Fibroblast of villous mesenchyme (primary cell): ENCODE results near the gene RIPK1. TPM values are rescaled to one million over a fixed set of nuclear protein-coding genes. Genes with fewer than 3 reads are reported as not detected.
"Not testable (repeated sequence)": the region's sequence is repeated elsewhere in the genome, so short reads cannot be mapped to it uniquely, and the experiment has no call there.

ENCODE experiments used
- DNase-seq: peaks from one replicate; pipeline ENCODE4 v3.0.0-alpha.2; 2010; ENCODE audit warnings: low read depth
- H3K4me3 ChIP-seq: 2 replicates; pipeline ENCODE4 v1.5.1; 2011; ENCODE audit warnings: low read depth, mild to moderate bottlenecking, low read length
- total RNA-seq: library from RNA; depleted of rRNA; stranded (reverse); fragments of >200 nt; gene quantifications from 2 replicates; pipeline ENCODE4 v1.2.3, GENCODE V29; 2012
- TF ChIP-seq, protein P1 (sequence below): IDR thresholded peaks from 2 replicates; pipeline ENCODE4 v1.5.1; 2012; ENCODE audit warnings: low read depth, mild to moderate bottlenecking, low read length; ENCODE audit not compliant: insufficient read depth

Gene RIPK1
- total RNA-seq, 1 donor: 28.5 TPM

DNA sequence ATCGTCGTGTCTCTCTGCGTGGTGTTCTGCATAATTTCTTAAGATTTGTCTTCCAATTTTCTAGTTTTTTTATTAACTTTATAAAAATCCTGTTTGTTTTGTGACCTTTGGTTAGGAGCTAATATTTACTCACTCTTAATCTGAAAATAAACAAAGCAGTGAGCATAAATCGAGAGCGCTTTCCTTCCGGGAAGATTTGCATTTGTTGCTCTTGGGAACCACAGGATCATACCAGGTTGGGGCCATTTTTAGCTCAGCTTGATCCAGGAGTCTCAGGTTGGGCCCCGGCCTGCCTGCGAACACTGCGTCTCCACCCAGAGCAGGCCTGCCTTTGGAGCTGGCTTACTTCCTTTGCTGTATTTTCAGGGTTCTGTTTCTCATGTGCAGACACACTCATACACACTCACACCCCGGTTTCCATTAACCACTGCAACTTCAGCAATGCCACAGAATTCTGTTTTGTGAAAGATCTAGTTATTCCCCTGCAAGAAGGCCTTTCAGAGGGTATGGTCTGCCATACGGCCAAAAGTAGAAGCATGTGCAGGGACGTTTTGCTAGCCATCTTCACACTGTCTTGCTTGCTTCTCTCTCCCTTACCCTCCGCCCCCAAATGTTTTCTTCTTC is 67.5 kb downstream of the RIPK1 start:
- H3K4me3 ChIP-seq: no peak overlapping the region
- TF ChIP-seq, protein P1, sequence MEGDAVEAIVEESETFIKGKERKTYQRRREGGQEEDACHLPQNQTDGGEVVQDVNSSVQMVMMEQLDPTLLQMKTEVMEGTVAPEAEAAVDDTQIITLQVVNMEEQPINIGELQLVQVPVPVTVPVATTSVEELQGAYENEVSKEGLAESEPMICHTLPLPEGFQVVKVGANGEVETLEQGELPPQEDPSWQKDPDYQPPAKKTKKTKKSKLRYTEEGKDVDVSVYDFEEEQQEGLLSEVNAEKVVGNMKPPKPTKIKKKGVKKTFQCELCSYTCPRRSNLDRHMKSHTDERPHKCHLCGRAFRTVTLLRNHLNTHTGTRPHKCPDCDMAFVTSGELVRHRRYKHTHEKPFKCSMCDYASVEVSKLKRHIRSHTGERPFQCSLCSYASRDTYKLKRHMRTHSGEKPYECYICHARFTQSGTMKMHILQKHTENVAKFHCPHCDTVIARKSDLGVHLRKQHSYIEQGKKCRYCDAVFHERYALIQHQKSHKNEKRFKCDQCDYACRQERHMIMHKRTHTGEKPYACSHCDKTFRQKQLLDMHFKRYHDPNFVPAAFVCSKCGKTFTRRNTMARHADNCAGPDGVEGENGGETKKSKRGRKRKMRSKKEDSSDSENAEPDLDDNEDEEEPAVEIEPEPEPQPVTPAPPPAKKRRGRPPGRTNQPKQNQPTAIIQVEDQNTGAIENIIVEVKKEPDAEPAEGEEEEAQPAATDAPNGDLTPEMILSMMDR: no peak
- DNase-seq: no peak

DNA sequence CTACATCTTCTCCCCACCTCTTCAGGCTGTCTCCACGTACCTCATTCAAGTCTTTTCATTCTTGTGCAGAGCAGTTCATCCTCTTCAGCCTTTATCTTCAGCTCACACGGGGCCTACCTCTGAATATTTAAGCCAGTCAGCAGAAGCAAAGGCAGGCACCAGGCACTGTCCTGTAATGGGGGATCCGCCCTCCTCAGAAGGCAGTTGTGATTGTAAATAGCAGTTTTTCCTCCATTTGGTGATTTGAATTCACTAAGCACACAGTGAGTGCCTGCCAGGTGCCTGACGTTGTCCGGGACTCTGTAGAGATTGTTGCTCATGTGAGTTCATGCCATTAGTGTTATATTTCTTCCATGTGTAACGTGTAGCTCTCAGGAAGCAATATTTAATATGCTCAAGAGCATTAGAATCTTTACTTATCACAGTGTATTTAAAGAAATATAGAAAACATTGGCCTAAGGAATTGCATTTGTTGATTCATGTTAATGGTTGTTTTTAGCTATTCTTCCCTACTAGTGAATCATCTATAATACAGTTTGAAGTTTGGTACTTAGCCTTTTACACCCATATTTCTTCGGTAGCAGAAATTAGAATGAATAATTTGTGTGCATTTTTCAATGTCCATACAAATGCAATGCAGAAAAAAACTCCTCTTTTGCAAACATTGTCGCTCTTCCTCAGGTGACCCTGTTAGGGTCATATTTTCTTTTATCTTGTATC is 68.2 kb downstream of the RIPK1 start:
- no peak for DNase-seq
- H3K4me3 ChIP-seq: no peak overlapping the region
- TF ChIP-seq, protein P1: no peak

DNA sequence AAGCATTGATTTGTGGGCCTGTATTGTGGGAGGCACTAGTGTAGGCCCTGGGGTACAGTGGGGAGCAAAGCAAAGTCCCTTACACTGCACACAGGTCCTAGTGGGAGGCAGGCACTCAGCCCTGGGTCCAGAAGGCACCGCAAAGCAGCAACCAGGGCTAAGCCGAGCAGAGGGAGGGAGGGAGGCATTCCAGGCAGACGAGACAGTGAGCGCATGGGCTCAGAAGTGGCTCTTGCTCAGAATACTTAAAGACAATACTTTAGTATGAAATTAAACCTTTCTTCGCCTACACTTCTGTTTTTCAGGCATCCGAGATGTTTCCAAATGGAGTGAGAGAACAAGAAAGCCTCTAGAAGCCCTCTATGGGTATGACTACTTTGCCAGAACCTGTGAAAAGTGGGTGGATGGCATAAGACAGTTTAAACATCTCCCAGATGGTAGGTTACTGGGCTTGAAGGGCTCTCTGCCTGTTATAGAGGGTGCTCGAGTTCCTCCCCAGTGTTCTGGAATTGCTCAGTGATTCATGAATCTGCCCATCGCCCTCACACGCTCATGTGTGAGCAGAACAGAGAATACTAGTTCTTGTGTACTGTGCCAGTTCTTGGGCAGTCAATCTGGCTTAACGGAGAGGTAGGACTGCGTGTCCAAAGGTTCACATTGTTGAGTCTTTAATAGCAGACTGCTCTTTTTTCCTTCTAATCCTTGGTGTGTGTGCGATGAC is 68.9 kb downstream of the RIPK1 start:
- DNase-seq: no peak
- TF ChIP-seq, protein P1: no peak
- no peak overlapping the region for H3K4me3 ChIP-seq

DNA sequence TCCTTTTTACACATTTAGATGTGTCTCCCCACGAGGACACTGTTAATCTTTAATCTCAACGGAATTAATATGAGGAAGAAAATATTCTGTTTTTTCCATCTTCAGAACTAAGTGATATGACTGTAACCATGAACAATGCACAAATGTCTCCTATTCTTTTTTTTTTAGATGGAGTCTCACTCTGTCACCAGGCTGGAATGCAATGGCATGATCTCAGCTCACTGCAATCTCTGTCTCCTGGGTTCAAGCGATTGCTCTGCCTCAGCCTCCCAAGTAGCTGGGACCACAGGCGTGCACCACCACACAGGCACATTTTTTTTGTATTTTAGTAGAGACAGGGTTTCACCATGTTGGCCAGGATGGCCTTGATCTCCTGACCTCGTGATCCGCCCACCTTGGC is 69.6 kb downstream of the RIPK1 start:
- not testable (repeated sequence) for H3K4me3 ChIP-seq, DNase-seq

DNA sequence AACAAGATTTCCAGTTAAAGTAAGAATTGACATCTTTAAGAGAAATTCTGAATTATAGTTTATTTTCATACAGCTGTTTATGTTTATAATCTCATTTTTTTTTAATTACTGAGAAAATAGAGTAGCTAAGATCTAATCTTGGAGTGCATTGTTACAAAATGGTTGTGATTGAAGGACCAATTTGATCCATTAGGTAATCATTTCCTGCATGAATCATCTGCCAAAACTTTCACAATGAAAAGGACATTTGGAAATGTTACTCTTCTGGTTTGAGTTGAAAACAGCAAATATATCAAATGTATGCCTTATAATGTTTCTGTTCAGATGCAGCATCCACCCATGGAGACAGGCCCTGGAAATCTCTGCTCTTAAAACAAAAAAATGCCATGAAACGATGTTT is 70.0 kb downstream of the RIPK1 start:
- TF ChIP-seq, protein P1: no peak
- no peak overlapping the region for H3K4me3 ChIP-seq
- peak; percentile 40 for DNase-seq

DNA sequence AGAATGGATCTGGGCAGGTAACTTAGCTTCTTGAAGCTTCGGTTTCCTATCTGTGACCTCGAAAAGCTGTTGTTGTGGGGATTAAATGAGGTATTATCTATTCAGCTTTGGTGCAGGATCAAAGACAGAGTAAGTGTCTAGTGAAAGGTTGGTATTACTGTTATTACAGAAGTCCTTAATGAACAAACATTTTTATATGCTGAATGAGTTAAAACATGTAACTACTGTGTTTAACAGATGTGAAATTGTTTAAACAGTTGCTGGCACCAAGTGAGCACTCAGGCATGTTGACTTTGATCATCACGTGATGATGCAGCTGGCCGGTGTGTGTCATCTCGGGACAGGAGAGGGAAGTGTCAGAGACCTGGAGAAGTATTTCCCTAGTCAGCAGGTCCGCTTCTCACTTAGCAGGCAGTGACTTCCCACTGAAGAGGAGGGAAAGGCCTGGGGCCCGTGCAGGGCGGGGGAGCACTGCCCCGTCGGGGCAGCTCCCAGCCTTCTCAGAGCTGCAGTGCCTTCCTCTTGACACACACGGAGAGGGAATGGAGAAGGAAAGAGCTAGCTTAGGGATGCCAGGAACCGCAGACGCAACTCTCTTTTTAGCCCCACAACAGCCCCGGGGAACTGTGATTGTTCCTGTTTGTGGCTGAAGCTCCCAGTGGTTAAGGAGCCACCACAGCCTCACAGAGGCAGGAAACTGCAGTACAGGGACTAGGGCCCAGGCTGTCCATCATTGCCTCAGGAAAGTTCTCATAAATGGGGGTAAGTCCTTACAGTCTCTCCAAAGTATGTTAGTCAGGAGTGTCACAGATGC is 71.0 kb downstream of the RIPK1 start:
- TF ChIP-seq, protein P1: no peak
- no peak overlapping the region for H3K4me3 ChIP-seq
- DNase-seq: peak; percentile 84

DNA sequence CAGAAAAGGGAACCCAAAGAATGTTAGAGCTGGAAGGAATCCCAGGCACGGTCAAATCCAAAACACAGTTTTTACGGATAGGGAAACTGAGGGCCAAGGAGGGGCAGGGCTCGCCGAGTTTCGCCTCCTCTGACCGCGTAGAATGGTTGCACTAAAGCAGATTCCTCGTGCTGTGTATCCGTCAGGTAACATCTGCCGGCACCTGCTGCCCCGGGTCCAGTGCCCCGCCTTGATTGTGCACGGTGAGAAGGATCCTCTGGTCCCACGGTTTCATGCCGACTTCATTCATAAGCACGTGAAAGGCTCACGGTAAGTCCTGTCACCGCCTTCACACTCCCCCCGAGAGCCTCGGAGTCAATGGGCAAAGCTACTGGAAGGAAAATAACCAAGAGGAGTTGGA is 71.9 kb downstream of the RIPK1 start:
- TF ChIP-seq, protein P1: no peak
- H3K4me3 ChIP-seq: no peak overlapping the region
- DNase-seq: no peak
